ENCODE measurements around the gene BTLA.
"Not testable (repeated sequence)": the region's sequence is repeated elsewhere in the genome, so short reads cannot be mapped to it uniquely, and the experiment has no call there.

BTLA gene

GRCh38 chr3:112500621-112501020, 1.3 kb upstream of the BTLA start:
- H3K79me2 ChIP-seq (ENCODE audit: low read length), result no peaks in the 10 kb centered on the region
- H3K4me2 ChIP-seq (ENCODE audit: low read depth, low read length), result no peak overlapping the region
- H3K27ac ChIP-seq (ENCODE audit: low read length), result no peak overlapping the region
- no peaks in the 10 kb centered on the region for H3K4me1 ChIP-seq (ENCODE audit: low read length)
- no peaks in the 10 kb centered on the region for H3F3A ChIP-seq (ENCODE audit: insufficient read depth, low read length)
- H3K9me2 ChIP-seq (replicated peaks; ENCODE audit: insufficient read depth, low read length), result no peaks in the 10 kb centered on the region
- no peaks in the 10 kb centered on the region for H3K27me3 ChIP-seq (replicated peaks; ENCODE audit: insufficient read depth, low read length)
- H4K20me1 ChIP-seq (ENCODE audit: insufficient read depth, low read length), result no peaks in the 10 kb centered on the region
- H3K4me3 ChIP-seq (ENCODE audit: low read length), result no peak overlapping the region
- TF ChIP-seq CTCF (IDR thresholded peaks at IDR 0.05; ENCODE audit: low read length) (no peak), EZH2 (optimal IDR thresholded peaks at IDR 0.05; ENCODE audit: low read depth, low read length) (no peak), EZH2phosphoT487 (IDR thresholded peaks at IDR 0.05; ENCODE audit: low read length) (no peak)
- H2AFZ ChIP-seq (ENCODE audit: low read length), result no peak overlapping the region
- H3K36me3 ChIP-seq (replicated peaks; ENCODE audit: insufficient read depth, low read length), result no peaks in the 10 kb centered on the region
- no peak overlapping the region for H3K9ac ChIP-seq (ENCODE audit: low read length)
- no peak for DNase-seq
- no peaks in the 10 kb centered on the region for H3K9me3 ChIP-seq (replicated peaks; ENCODE audit: insufficient read depth, low read length)

- Histone ChIP-seq H3K4me1 (ENCODE audit: low read length) (no peaks in the 10 kb centered on the region), H3K9ac (ENCODE audit: low read length) (no peak overlapping the region), H3K79me2 (ENCODE audit: low read length) (no peaks in the 10 kb centered on the region), H2AFZ (ENCODE audit: low read length) (no peak overlapping the region), H3K4me2 (ENCODE audit: low read depth, low read length) (no peak overlapping the region), H3K36me3 (replicated peaks; ENCODE audit: insufficient read depth, low read length) (no peaks in the 10 kb centered on the region), H3K9me2 (replicated peaks; ENCODE audit: insufficient read depth, low read length) (no peaks in the 10 kb centered on the region), H3K27ac (ENCODE audit: low read length) (no peak overlapping the region), H3K9me3 (replicated peaks; ENCODE audit: insufficient read depth, low read length) (no peaks in the 10 kb centered on the region), H3K27me3 (replicated peaks; ENCODE audit: insufficient read depth, low read length) (no peaks in the 10 kb centered on the region), H3K4me3 (ENCODE audit: low read length) (no peak overlapping the region), H4K20me1 (ENCODE audit: insufficient read depth, low read length) (no peaks in the 10 kb centered on the region), H3F3A (ENCODE audit: insufficient read depth, low read length) (no peaks in the 10 kb centered on the region)
- DNase-seq, result no peak
- no peak for TF ChIP-seq EZH2phosphoT487 (IDR thresholded peaks at IDR 0.05; ENCODE audit: low read length)
- TF ChIP-seq EZH2 (optimal IDR thresholded peaks at IDR 0.05; ENCODE audit: low read depth, low read length), result no peak
- TF ChIP-seq CTCF (IDR thresholded peaks at IDR 0.05; ENCODE audit: low read length), result no peak
Observed at GRCh38 chr3:112497897-112498548, 1.2 kb downstream of the BTLA start.

- H2AFZ ChIP-seq (ENCODE audit: low read length), result no peak overlapping the region
- no peak for DNase-seq
- no peak overlapping the region for H3K4me2 ChIP-seq (ENCODE audit: low read depth, low read length)
- no peaks in the 10 kb centered on the region for H3K9me2 ChIP-seq (replicated peaks; ENCODE audit: insufficient read depth, low read length)
- H3F3A ChIP-seq (ENCODE audit: insufficient read depth, low read length), result no peaks in the 10 kb centered on the region
- no peaks in the 10 kb centered on the region for H3K79me2 ChIP-seq (ENCODE audit: low read length)
- no peak overlapping the region for H3K4me3 ChIP-seq (ENCODE audit: low read length)
- no peaks in the 10 kb centered on the region for H3K36me3 ChIP-seq (replicated peaks; ENCODE audit: insufficient read depth, low read length)
- H4K20me1 ChIP-seq (ENCODE audit: insufficient read depth, low read length), result no peaks in the 10 kb centered on the region
- H3K9me3 ChIP-seq (replicated peaks; ENCODE audit: insufficient read depth, low read length), result no peaks in the 10 kb centered on the region
- no peak for TF ChIP-seq EZH2 (optimal IDR thresholded peaks at IDR 0.05; ENCODE audit: low read depth, low read length)
- no peak for TF ChIP-seq EZH2phosphoT487 (IDR thresholded peaks at IDR 0.05; ENCODE audit: low read length)
- H3K27ac ChIP-seq (ENCODE audit: low read length), result no peak overlapping the region
- no peaks in the 10 kb centered on the region for H3K4me1 ChIP-seq (ENCODE audit: low read length)
- no peaks in the 10 kb centered on the region for H3K27me3 ChIP-seq (replicated peaks; ENCODE audit: insufficient read depth, low read length)
- no peak overlapping the region for H3K9ac ChIP-seq (ENCODE audit: low read length)
Observed at GRCh38 chr3:112496366-112497067, 2.8 kb downstream of the BTLA start.

GRCh38 chr3:112494448-112494767, 4.9 kb downstream of the BTLA start:
- H3K36me3 ChIP-seq (replicated peaks; ENCODE audit: insufficient read depth, low read length); H3K9ac ChIP-seq (ENCODE audit: low read length); H3K4me1 ChIP-seq (ENCODE audit: low read length); H3K4me2 ChIP-seq (ENCODE audit: low read depth, low read length); H2AFZ ChIP-seq (ENCODE audit: low read length); H3K27me3 ChIP-seq (replicated peaks; ENCODE audit: insufficient read depth, low read length); H3K79me2 ChIP-seq (ENCODE audit: low read length); H4K20me1 ChIP-seq (ENCODE audit: insufficient read depth, low read length); H3K4me3 ChIP-seq (ENCODE audit: low read length); H3K27ac ChIP-seq (ENCODE audit: low read length); H3K9me2 ChIP-seq (replicated peaks; ENCODE audit: insufficient read depth, low read length); DNase-seq; H3K9me3 ChIP-seq (replicated peaks; ENCODE audit: insufficient read depth, low read length); H3F3A ChIP-seq (ENCODE audit: insufficient read depth, low read length): not testable (repeated sequence)
